DOHH2 (cell line): Measurements from ENCODE around the gene ZMYM2.

Source experiments
- CTCF ChIP-seq: fragments of 200-600 bp; sonication (generic); IDR thresholded peaks from one replicate; pipeline ENCODE4 v1.5.1; 2014; ENCODE audit warnings: antibody characterized with exemption, mild to moderate bottlenecking, low read depth, low read length; ENCODE audit not compliant: poor library complexity, severe bottlenecking
- EZH2phosphoT487 ChIP-seq: fragments of 200-600 bp; sonication (generic); IDR thresholded peaks from 2 replicates; pipeline ENCODE4 v1.6.1; 2017; ENCODE audit warnings: borderline replicate concordance, mild to moderate bottlenecking, antibody characterized with exemption, low read length, moderate library complexity, mixed read lengths

GRCh38 chr13:20080377-20081164 lies 122.0 kb downstream of the ZMYM2 start:
- TF ChIP-seq CTCF: no peak
- TF ChIP-seq EZH2phosphoT487: no peak
